Nephron (organoid): Measurements from ENCODE around the gene E2F4.

Experiments
- H3K27ac Mint-ChIP-seq, 3 experiments: 2 replicates each; pipeline ENCODE4 v1.8.0; 2020; ENCODE audit warnings: mixed read lengths in 3 of 3, mild to moderate bottlenecking in 2 of 3, moderate library complexity in 1 of 3
- H3K27me3 Mint-ChIP-seq: 2 replicates; pipeline ENCODE4 v1.8.0; 2021; ENCODE audit warnings: low read depth, mild to moderate bottlenecking, moderate library complexity, mixed read lengths
- H3K36me3 Mint-ChIP-seq: 2 replicates; pipeline ENCODE4 v1.8.0; 2020; ENCODE audit warnings: low read depth, mixed read lengths
- H3K4me1 Mint-ChIP-seq: 2 replicates; pipeline ENCODE4 v1.8.0; 2020; ENCODE audit warnings: mixed read lengths
- H3K4me3 Mint-ChIP-seq, 3 experiments: 2 replicates each; pipeline ENCODE4 v1.8.0; 2020; ENCODE audit warnings: mild to moderate bottlenecking in 3 of 3, mixed read lengths in 3 of 3, moderate library complexity in 2 of 3
- H3K9me3 Mint-ChIP-seq: 2 replicates; pipeline ENCODE4 v1.8.0; 2020; ENCODE audit warnings: mixed read lengths
- CTCF ChIP-seq, 3 experiments: fragments of 200-600 bp; sonication (generic); IDR thresholded peaks; one replicate each; pipeline ENCODE4 v1.5.0; 2021; ENCODE audit warnings: antibody characterized with exemption in 3 of 3; ENCODE audit not compliant: unreplicated experiment in 3 of 3

E2F4 gene

GRCh38 chr16:67195676-67196075 lies 3.7 kb downstream of the E2F4 start:
- Mint-ChIP-seq H3K27ac (no peak overlapping the region), H3K4me3 (peak overlapping the region; percentile 63 to 93 (median 86)), H3K27me3 (peaks cover 5% of the 10 kb centered on the region), H3K36me3 (peaks cover 39% of the 10 kb centered on the region), H3K4me1 (peaks cover 34% of the 10 kb centered on the region), H3K9me3 (no peaks in the 10 kb centered on the region)
- no peak for TF ChIP-seq CTCF (IDR thresholded peaks at IDR 0.05; ENCODE audit: unreplicated experiment in 3 of 3)

- TF ChIP-seq CTCF (IDR thresholded peaks at IDR 0.05; ENCODE audit: unreplicated experiment in 3 of 3), result no peak
- Mint-ChIP-seq H3K9me3 (no peaks in the 10 kb centered on the region), H3K36me3 (peaks cover 39% of the 10 kb centered on the region), H3K27me3 (peaks cover 5% of the 10 kb centered on the region), H3K4me1 (peaks cover 26% of the 10 kb centered on the region), H3K27ac (no peak overlapping the region), H3K4me3 (peak overlapping the region; percentile 16 to 70 (median 68))
Measured at GRCh38 chr16:67196881-67197280, 4.9 kb downstream of the E2F4 start.

- Mint-ChIP-seq H3K9me3 (no peaks in the 10 kb centered on the region), H3K4me3 (no peak overlapping the region), H3K36me3 (peaks cover 39% of the 10 kb centered on the region), H3K27ac (peak overlapping the region in 1 of 3 experiments; percentile 74), H3K4me1 (peaks cover 21% of the 10 kb centered on the region), H3K27me3 (peaks cover 5% of the 10 kb centered on the region)
- no peak for TF ChIP-seq CTCF (IDR thresholded peaks at IDR 0.05; ENCODE audit: unreplicated experiment in 3 of 3)
Measured at GRCh38 chr16:67197704-67198103, 5.7 kb downstream of the E2F4 start.

GRCh38 chr16:67198238-67198734 lies 6.3 kb downstream of the E2F4 start:
- no peaks in the 10 kb centered on the region for H3K9me3 Mint-ChIP-seq
- peak overlapping the region in 2 of 3 experiments; percentile 38 to 64 for H3K4me3 Mint-ChIP-seq

GRCh38 chr16:67199011-67199807 lies 7.3 kb downstream of the E2F4 start, which contains the start of gene ELMO3:
TSS of gene ELMO3 (plus strand) at chr16:67199131. CDS start at chr16:67199327, 196 bp downstream.
- peak within 1 kb of the TSS in 1 of 3 experiments; percentile 74 for H3K27ac Mint-ChIP-seq
- H3K4me3 Mint-ChIP-seq, result peak within 1 kb of the TSS in 2 of 3 experiments; percentile 38 to 64
- H3K4me1 Mint-ChIP-seq, result peaks cover 8% of the 10 kb centered on the region
- peaks cover 5% of the 10 kb centered on the region for H3K27me3 Mint-ChIP-seq
- TF ChIP-seq CTCF (IDR thresholded peaks at IDR 0.05; ENCODE audit: unreplicated experiment in 3 of 3), result peak; percentile 22 to 29 (median 23)
- H3K9me3 Mint-ChIP-seq, result no peaks in the 10 kb centered on the region
- peaks cover 35% of the 10 kb centered on the region for H3K36me3 Mint-ChIP-seq

More at GRCh38 chr16:67198238-67198734, 6.3 kb downstream of the E2F4 start:
- Mint-ChIP-seq H3K27ac (no peak overlapping the region), H3K36me3 (peaks cover 39% of the 10 kb centered on the region), H3K4me1 (peaks cover 17% of the 10 kb centered on the region), H3K27me3 (peaks cover 5% of the 10 kb centered on the region)
- peak in 2 of 3 experiments; percentile 15 to 22 for TF ChIP-seq CTCF (IDR thresholded peaks at IDR 0.05; ENCODE audit: unreplicated experiment in 3 of 3)
